Activated naive CD8-positive, alpha-beta T cell (primary cell): ENCODE measurements around the gene RPA3.

Experiments used
- H3K27ac Mint-ChIP-seq: one replicate; pipeline ENCODE4 v1.8.0; 2021; ENCODE audit warnings: mixed read lengths
- H3K27me3 Mint-ChIP-seq: one replicate; pipeline ENCODE4 v1.8.0; 2021; ENCODE audit warnings: mixed read lengths
- H3K36me3 Mint-ChIP-seq: one replicate; pipeline ENCODE4 v1.8.0; 2021; ENCODE audit warnings: mixed read lengths
- H3K4me1 Mint-ChIP-seq: one replicate; pipeline ENCODE4 v1.8.0; 2021; ENCODE audit warnings: low read depth, mixed read lengths
- H3K4me3 Mint-ChIP-seq: one replicate; pipeline ENCODE4 v1.8.0; 2021; ENCODE audit warnings: mild to moderate bottlenecking, mixed read lengths
- H3K9me3 Mint-ChIP-seq: one replicate; pipeline ENCODE4 v1.8.0; 2021; ENCODE audit warnings: low read depth, mixed read lengths

Gene RPA3

DNA sequence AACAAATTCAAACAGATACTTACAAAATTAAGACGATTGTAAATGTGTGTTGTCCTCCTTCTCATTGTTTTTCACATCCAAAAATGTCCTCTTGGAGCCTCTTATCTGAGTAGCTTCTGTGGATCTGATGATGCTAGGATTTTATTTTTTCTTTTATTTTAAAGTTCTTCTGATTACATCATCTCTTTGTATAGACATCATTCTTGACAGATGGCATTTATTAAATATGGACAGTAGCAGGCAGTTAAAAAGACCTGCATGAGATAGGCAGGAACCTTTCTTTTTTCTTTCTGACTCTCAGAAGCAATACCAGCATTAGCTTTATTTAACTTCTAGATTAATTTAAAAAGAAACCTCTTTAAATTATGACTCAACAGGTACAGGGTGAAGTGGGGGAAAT, at the start of gene RPA3:
TSS of gene RPA3 (minus strand) at position 116 of the 400 bp plus-strand sequence. CDS start 78,189 bp downstream, outside the sequence.
- H3K4me3 Mint-ChIP-seq, result peak within 1 kb of the TSS; percentile 58
- H3K36me3 Mint-ChIP-seq, result peaks cover 10% of the 10 kb centered on the region
- H3K27me3 Mint-ChIP-seq, result no peaks in the 10 kb centered on the region
- peaks cover 18% of the 10 kb centered on the region for H3K4me1 Mint-ChIP-seq
- no peaks in the 10 kb centered on the region for H3K9me3 Mint-ChIP-seq
- H3K27ac Mint-ChIP-seq, result peak within 1 kb of the TSS; percentile 92

DNA sequence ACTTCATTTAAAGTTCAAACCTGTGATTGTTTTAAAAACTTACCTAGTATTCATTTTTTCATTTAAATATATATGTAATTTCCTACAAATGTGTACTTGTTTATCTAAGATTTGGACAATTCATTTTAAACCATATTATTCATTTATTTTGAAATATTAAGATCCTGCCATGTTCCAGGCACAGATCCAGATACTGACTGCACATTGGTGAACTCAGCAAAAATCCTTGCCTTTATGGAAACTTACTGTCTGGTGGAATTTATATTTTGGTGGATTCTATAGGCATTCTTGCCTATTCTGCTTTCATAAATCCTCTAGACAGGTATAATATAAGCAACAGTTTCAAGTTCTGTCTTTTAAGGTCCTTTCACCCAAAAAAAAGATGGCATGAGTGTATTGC, 48.3 kb upstream of the RPA3 start:
- H3K9me3 Mint-ChIP-seq, result no peaks in the 10 kb centered on the region
- H3K27ac Mint-ChIP-seq, result no peak overlapping the region
- H3K4me3 Mint-ChIP-seq, result no peak overlapping the region
- H3K4me1 Mint-ChIP-seq, result peaks cover 48% of the 10 kb centered on the region
- no peaks in the 10 kb centered on the region for H3K27me3 Mint-ChIP-seq
- no peaks in the 10 kb centered on the region for H3K36me3 Mint-ChIP-seq

DNA sequence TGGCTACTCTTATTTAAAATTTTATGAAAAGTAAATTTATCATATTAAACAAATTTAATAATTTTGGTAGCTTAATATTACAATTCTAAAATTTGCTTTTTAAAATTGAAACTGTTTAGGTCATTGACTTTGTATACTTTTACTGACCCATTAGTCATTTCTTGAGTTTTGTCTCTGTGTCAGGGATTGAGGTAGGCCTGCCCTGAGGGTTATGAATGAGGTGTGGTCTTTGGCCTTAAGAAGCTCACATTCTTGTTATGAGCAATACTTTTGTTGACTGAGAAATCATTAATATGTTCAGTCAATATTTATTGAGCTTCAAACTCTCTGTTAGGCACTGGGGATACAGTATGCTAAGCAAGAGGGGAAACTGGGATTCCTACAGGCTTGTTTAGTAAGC, 47.0 kb upstream of the RPA3 start:
- Mint-ChIP-seq H3K27me3 (no peaks in the 10 kb centered on the region), H3K4me3 (no peak overlapping the region), H3K27ac (no peak overlapping the region), H3K9me3 (no peaks in the 10 kb centered on the region), H3K4me1 (peaks cover 42% of the 10 kb centered on the region), H3K36me3 (no peaks in the 10 kb centered on the region)

DNA sequence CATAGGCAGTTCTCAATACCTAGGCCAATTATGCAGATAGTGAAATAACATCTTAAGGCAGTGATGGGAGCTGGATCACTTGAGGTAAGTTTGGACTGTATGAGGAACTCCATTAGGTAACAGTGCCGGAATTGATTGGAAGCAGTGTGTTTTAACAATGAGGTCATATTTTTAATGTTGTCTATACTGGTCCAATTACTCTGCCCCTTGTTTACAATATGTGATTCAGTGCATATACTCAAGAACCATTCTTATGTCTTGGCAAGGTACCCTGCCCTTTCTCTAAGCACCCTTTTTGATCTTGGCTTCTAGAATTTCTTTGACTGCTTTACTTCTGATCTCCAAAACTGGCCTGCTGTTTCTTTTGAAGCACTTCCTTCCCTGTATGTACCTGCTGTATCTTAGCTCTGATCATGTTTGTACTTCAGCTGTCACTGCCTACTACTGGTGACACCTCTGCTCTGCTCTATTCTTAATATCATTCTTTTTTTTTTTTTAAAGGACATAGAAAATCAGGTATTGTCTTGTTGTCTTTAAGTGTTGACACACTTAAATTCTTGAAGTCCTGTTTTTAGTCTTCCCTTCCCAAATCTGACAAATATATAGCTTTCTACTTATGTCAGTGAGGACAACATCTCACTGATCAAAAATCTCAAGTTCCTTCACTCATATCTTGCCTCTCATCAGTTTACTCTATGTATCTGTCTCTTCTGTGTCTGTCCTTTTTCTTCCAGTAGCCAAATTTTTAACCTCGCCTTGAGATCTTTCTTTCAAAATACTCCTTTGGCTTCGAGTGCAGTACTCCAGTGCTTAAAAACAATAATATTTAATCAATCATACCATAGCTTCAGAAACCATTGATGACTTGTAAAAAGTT, 46.4 kb upstream of the RPA3 start:
- H3K9me3 Mint-ChIP-seq, result no peaks in the 10 kb centered on the region
- H3K27me3 Mint-ChIP-seq, result no peaks in the 10 kb centered on the region
- peak overlapping the region; percentile 68 for H3K27ac Mint-ChIP-seq
- H3K4me3 Mint-ChIP-seq, result no peak overlapping the region
- H3K4me1 Mint-ChIP-seq, result peaks cover 40% of the 10 kb centered on the region
- H3K36me3 Mint-ChIP-seq, result no peaks in the 10 kb centered on the region

DNA sequence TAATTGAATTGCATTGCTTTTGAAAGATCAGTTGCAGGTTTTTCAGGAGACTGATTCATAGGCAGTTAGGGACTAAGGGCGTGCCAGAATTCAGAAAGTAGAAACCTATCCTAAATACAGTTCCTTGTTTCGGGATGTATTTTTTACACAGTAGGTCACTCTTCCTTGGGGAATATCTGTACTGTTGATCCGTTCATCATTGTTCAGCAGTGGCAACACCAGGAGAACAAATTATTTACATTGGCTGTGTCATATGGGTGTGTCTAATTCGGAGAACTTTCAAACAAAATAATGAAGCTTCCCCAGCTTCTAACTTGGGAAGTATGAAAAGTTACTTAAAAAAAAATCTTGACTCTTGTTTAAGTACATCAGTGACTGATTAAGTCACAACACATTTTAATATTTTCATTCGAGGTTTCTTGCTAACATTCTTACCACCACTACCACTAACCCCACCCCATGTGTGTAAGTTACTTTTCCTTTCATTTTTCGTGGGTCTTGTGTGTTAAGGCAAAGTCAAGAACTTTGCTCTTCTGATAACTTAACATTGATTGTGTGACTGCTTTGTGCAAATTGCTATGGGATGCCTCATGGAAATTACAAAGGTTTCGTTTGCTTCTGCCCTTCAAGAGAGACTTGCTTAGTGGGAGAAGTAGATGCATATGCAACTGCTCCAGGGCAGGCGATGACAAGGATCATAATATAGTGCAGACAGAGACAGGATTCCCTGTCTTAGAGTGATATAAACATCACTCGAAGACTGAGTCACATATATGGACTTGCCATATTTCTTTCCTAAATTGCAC, 43.8 kb upstream of the RPA3 start:
- Mint-ChIP-seq H3K9me3 (no peaks in the 10 kb centered on the region), H3K27me3 (no peaks in the 10 kb centered on the region), H3K4me3 (peak overlapping the region; percentile 88), H3K36me3 (no peaks in the 10 kb centered on the region), H3K4me1 (peaks cover 40% of the 10 kb centered on the region), H3K27ac (peak overlapping the region; percentile 90)

DNA sequence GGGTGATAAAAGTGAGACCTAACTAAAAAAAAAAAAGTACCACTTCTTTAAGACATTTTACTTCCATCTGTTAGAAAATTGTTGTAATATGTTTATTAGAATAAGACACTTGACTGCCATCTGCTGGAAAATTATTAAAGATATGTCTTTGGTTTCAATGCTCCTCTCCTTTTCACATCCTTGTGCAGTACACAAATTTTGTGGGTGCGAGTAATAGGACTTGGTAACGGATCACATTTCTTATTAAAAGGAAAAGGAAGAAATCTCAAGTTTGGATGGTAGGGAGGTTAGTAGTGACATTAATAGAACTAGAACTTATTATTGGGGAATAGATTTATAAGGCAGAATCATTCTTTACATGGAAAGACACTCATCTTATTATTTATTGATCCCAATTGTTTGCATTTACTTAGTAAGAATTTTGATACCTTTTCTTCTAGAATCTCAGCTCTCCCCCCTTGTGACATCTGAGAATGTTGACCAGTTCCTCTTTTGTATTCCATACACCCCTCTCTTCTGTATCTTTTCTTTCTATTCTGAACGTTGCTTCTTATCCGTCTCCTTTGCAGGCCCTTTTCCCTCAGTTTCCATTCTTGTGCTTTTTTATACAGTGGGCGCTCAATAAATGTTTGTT, 43.0 kb upstream of the RPA3 start:
- no peaks in the 10 kb centered on the region for H3K9me3 Mint-ChIP-seq
- peaks cover 40% of the 10 kb centered on the region for H3K4me1 Mint-ChIP-seq
- peak overlapping the region; percentile 88 for H3K4me3 Mint-ChIP-seq
- no peaks in the 10 kb centered on the region for H3K36me3 Mint-ChIP-seq
- no peaks in the 10 kb centered on the region for H3K27me3 Mint-ChIP-seq
- peak overlapping the region; percentile 90 for H3K27ac Mint-ChIP-seq

DNA sequence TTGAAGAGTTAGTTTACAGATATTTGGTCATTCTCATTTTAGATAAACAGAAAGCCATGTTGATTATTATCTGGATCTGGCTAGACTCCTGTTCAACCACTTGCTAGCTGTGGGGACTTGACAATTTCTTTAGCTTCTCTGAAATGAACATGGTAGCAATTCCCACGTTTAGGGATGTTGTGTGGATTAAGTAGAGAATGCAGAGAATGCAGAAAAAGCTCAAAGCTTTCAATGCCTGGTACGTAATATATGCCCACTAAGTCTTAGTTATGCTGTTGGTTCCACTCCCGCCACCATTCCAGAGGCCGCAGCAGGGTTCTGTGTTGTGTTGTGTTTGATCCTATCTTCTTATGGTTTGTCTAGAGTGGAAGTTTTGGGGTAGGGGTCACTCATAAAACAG, 39.2 kb upstream of the RPA3 start:
- H3K27me3 Mint-ChIP-seq, result no peaks in the 10 kb centered on the region
- H3K36me3 Mint-ChIP-seq, result peaks cover 2% of the 10 kb centered on the region
- no peaks in the 10 kb centered on the region for H3K9me3 Mint-ChIP-seq
- peaks cover 14% of the 10 kb centered on the region for H3K4me1 Mint-ChIP-seq
- no peak overlapping the region for H3K27ac Mint-ChIP-seq
- no peak overlapping the region for H3K4me3 Mint-ChIP-seq

DNA sequence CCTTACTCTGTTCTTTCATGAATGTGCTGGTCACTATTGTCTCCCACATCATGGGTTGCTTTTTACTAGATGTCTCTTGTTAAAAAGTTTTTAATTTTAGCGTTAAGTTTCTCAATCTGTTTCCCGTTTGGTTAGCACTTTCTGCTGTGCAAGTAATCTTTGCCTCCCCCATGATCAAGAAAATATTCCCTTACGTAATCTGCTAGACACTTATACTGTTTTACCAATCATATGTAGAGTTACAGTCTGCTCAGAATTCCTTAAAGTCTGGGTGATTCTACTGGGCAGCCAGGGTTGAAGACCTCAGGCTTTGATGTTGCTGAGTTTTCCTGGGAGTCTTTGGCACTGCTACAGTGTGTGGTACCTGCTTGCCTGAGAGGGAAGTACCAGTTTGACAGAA, 38.2 kb upstream of the RPA3 start:
- Mint-ChIP-seq H3K4me1 (peaks cover 4% of the 10 kb centered on the region), H3K4me3 (no peak overlapping the region), H3K27ac (no peak overlapping the region), H3K27me3 (no peaks in the 10 kb centered on the region), H3K36me3 (peaks cover 2% of the 10 kb centered on the region), H3K9me3 (no peaks in the 10 kb centered on the region)

DNA sequence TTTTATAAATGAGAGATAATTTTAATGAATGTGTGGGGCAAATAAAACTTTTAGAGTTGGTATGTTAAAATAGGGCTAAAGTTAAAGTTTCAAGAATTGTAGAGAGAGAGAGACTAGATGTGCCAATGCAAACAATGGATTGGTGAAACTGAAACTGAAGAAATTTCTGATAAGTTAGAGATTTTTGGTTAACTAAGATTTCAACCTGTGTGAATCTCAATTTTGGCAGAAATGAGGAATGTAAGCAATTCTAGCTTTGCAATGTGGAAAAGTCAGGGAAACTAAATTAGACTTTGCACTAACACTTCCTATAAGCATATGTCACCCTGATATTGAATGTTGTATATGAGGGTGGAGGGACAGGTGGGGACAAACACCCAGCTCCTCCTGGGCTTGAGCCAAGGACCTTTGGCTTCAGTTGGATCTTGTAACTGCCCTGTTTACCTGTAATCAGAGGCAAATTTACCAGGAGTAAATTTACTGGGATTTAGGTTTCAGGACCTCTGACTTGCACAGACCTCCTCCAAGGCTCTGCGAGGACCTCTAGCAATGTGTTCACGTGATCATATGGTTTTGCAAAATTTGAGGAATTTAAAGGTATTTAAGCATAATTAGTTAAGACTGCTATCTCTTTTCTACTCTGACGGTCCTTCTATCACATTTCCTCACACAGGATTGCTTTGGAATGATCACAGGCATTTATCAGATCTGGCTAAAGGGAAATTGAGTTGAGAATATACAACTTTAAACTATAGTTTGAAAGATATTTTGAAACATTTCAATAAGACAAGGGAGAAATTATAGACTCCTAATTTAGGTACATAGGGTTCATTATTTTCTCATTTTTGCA, 33.1 kb upstream of the RPA3 start:
- H3K27ac Mint-ChIP-seq, result no peak overlapping the region
- peaks cover 5% of the 10 kb centered on the region for H3K4me1 Mint-ChIP-seq
- peaks cover 2% of the 10 kb centered on the region for H3K36me3 Mint-ChIP-seq
- H3K27me3 Mint-ChIP-seq, result no peaks in the 10 kb centered on the region
- H3K9me3 Mint-ChIP-seq, result no peaks in the 10 kb centered on the region
- no peak overlapping the region for H3K4me3 Mint-ChIP-seq

DNA sequence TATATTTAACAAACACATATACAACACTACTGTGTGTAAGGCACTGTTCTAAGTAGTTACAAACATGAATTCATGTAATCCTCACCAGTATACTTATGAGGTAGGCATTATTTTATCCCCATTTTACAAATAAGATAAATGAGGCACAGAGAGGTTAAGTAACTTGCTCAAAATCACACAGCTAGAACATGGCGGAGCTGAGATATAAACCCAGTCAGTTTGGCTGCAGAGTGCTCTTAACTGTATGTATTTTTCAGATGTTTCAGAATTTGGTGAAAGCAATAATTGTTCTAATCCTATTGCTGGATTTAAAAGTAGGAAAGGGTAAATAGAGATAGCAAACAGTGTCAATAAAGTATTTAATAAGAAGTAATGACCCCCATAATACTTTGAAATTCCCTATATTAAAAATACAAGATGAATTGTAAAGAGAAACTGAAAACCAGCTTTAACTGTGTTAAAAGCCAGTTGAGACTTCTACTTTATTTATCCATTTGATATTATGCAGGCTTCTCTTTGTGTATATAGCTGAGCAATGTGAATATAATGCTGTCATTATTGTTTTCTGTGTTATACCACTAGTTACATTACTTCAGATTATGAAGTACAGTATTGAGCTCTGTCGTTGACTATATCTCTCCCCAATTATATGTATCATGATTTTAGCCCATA, 32.3 kb upstream of the RPA3 start:
- H3K27me3 Mint-ChIP-seq, result no peaks in the 10 kb centered on the region
- peaks cover 9% of the 10 kb centered on the region for H3K4me1 Mint-ChIP-seq
- H3K9me3 Mint-ChIP-seq, result no peaks in the 10 kb centered on the region
- peaks cover 2% of the 10 kb centered on the region for H3K36me3 Mint-ChIP-seq
- no peak overlapping the region for H3K4me3 Mint-ChIP-seq
- H3K27ac Mint-ChIP-seq, result no peak overlapping the region

DNA sequence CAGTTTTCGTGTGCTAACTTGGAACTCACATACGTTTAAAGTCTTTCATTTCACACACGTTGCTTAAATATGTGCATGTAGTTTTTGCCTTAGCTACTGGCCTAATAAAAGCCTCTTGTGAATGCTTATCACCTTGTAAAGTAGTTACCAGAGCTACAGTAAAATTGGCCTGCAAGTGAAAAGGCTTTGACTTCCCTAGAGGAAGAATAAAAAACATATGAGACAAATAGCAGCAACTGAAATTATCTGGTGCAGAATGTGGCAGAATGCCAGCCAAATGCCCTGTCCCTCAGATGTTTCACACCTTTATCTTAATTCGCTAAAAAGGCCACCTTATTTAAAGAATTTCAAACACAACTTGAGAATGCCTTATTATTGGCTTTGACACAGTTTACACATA, 28.1 kb upstream of the RPA3 start:
- Mint-ChIP-seq H3K36me3 (peaks cover 4% of the 10 kb centered on the region), H3K9me3 (no peaks in the 10 kb centered on the region), H3K27ac (no peak overlapping the region), H3K4me3 (no peak overlapping the region), H3K4me1 (peaks cover 10% of the 10 kb centered on the region), H3K27me3 (no peaks in the 10 kb centered on the region)

DNA sequence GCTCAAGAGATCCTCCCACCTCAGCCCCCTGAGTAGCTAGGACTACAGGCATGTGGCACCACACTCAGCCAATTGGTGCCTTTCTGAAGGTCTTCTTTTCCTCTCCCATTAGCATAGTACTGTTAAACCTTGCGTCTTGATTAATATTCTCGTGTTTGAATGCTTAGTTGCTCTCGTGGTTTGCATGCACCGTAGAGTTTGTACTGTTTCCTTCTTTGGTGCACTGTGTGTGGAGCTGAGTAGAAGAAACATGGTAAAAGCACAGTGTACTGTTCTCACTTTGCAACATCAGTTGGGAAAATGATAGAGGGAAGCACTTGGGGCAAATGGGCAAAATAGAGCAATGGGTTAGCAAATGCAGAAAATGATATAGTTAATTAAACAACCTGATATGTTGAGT, 27.6 kb upstream of the RPA3 start:
- no peak overlapping the region for H3K27ac Mint-ChIP-seq
- H3K4me1 Mint-ChIP-seq, result peaks cover 6% of the 10 kb centered on the region
- H3K36me3 Mint-ChIP-seq, result peaks cover 4% of the 10 kb centered on the region
- no peak overlapping the region for H3K4me3 Mint-ChIP-seq
- H3K27me3 Mint-ChIP-seq, result no peaks in the 10 kb centered on the region
- no peaks in the 10 kb centered on the region for H3K9me3 Mint-ChIP-seq

DNA sequence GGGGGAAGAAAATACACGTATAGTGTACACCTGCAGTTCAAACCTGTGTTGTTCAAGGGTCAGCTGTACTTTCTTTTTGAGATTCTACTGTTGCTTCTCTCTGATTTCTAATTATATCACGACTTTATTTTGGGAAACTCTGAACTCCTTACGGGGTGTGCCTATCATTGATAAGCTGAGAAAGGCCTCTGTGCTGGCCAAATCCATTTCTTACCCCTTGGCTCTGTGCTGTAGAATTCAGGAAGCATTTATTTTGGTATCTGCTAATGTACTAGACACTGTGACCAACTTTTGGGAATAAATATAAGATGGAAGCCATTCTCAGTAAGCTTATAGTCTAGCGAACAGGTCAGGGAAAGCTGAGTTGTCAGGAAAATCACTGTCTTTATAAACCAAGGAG, 26.9 kb upstream of the RPA3 start:
- Mint-ChIP-seq H3K27ac (no peak overlapping the region), H3K4me3 (no peak overlapping the region), H3K36me3 (peaks cover 4% of the 10 kb centered on the region), H3K4me1 (peaks cover 5% of the 10 kb centered on the region), H3K27me3 (no peaks in the 10 kb centered on the region), H3K9me3 (no peaks in the 10 kb centered on the region)

DNA sequence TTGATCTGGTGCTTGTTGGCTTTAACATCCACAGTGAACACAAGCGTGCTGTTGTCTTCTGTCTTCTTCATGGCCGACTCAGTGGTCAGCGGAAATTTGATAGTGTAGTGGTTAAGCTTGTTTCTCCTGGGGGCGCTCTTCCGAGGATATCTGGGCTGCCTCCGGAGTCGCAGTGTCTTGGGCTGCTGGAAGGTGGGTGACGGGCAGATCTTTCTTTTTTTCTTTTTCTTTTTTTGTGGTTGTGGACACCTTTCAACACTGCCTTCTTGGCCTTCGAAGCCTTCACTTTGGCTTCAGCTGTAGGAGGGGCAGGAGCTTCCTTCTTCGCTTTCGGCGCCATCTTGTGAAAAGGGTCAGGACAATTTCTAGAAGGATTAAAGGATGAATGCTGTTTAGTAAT, 23.8 kb upstream of the RPA3 start:
- H3K4me3 Mint-ChIP-seq, result no peak overlapping the region
- no peak overlapping the region for H3K27ac Mint-ChIP-seq
- H3K4me1 Mint-ChIP-seq, result peaks cover 22% of the 10 kb centered on the region
- H3K9me3 Mint-ChIP-seq, result no peaks in the 10 kb centered on the region
- H3K36me3 Mint-ChIP-seq, result peaks cover 8% of the 10 kb centered on the region
- no peaks in the 10 kb centered on the region for H3K27me3 Mint-ChIP-seq
